ENCODE measurements around the gene NPPA.

- TF ChIP-seq CTCF (IDR thresholded peaks at IDR 0.05) (no peak), POLR2A (IDR thresholded peaks at IDR 0.05) (no peak)
These were observed 15.4 kb downstream of the NPPA start for GRCh38 chr1:11831945-11832725.

Data from uterus (tissue), 2 donors.